HCT116 (cell line): ENCODE data around the gene ZNF586. TPM values are rescaled to one million over a fixed set of nuclear protein-coding genes. Genes with fewer than 3 reads are reported as not detected.
"Not testable (repeated sequence)": the region's sequence is repeated elsewhere in the genome, so short reads cannot be mapped to it uniquely, and the experiment has no call there.

Experiments
- ATAC-seq: fragments of 200-7000 bp; cut with Tn5 transposase; 2 replicates; pipeline ENCODE4 v1.9.1; 2020; ENCODE audit warnings: mild to moderate bottlenecking, moderate library complexity
- BruUV-seq: library from RNA; stranded (reverse); fragments of 400-500 nt; replicated peaks from 2 replicates; lab custom pipeline; 2021; lab: Mats Ljungman, UMichigan
- CTCF ChIA-PET: fragments of 300-600 bp; sonication (Branson Sonifier 250); formaldehyde crosslinking; loops from one replicate; lab custom pipeline; 2021; ENCODE audit warnings: antibody characterized with exemption; lab: Charles Lee
- POLR2A ChIA-PET: fragments of 300-600, 350-600 bp; sonication (Branson Sonifier 250); formaldehyde crosslinking; loops from one replicate; lab custom pipeline; 2021; ENCODE audit warnings: antibody characterized with exemption; lab: Charles Lee
- RAD21 ChIA-PET, 2 experiments: fragments of 300-600 bp; sonication (Branson Sonifier 250); formaldehyde crosslinking; loops; one replicate each; lab custom pipeline; 2023; ENCODE audit warnings: low total read pairs in 2 of 2; ENCODE audit not compliant: uncharacterized antibody in 2 of 2, unreplicated experiment in 2 of 2, low non-redundant PET in 1 of 2; lab: Charles Lee
- DNase-seq: peaks from one replicate; pipeline ENCODE4 v3.0.0-alpha.2; 2010; ENCODE audit warnings: low read depth, low spot score
- H2AFZ ChIP-seq: fragments of 200-600 bp; shearing (Covaris generic), sonication (generic); 2 replicates; pipeline ENCODE4 v1.6.1; 2017; ENCODE audit warnings: low read depth, mixed run types, mixed read lengths, antibody characterized with exemption, low read length; ENCODE audit not compliant: poor library complexity, severe bottlenecking
- H3K27ac ChIP-seq: 2 replicates; pipeline ENCODE4 v1.5.1; 2012; ENCODE audit warnings: low read depth, low read length
- H3K27me3 ChIP-seq: fragments of 200-600 bp; sonication (generic); 2 replicates; pipeline ENCODE4 v1.6.1; 2016; ENCODE audit warnings: mixed run types, low read length, mixed read lengths; ENCODE audit not compliant: insufficient read depth
- H3K36me3 ChIP-seq, 2 experiments: fragments of 200-500 bp in 1 of 2; fragments of 200-600 bp in 1 of 2; sonication (Bioruptor generic) in 1 of 2; sonication (generic) in 1 of 2; 2 replicates each; pipeline versions ENCODE4 v1.5.1 to v1.6.1; 2014 to 2016; ENCODE audit warnings: low read length in 2 of 2, inconsistent platforms in 1 of 2, mixed read lengths in 1 of 2, mixed run types in 1 of 2; ENCODE audit not compliant: insufficient read depth in 2 of 2, control insufficient read depth in 1 of 2
- H3K4me1 ChIP-seq, 2 experiments: fragments of 200-600 bp in 1 of 2; sonication (generic) in 1 of 2; 2 replicates each; pipeline versions ENCODE4 v1.5.1 to v1.6.1; 2012 to 2017; ENCODE audit warnings: low read length in 2 of 2, inconsistent platforms in 1 of 2, mild to moderate bottlenecking in 1 of 2, mixed read lengths in 1 of 2, mixed run types in 1 of 2, moderate library complexity in 1 of 2; ENCODE audit not compliant: insufficient read depth in 2 of 2, control insufficient read depth in 1 of 2
- H3K4me2 ChIP-seq: fragments of 200-600 bp; sonication (generic); 2 replicates; pipeline ENCODE4 v1.6.1; 2017; ENCODE audit warnings: mixed run types, low read length, mixed read lengths
- H3K4me3 ChIP-seq, 2 experiments: fragments of 200-600 bp in 1 of 2; sonication (generic) in 1 of 2; replicated peaks in 1 of 2; 2 replicates each; pipeline ENCODE4 v1.5.1; 2011 to 2016; ENCODE audit warnings: low read length in 2 of 2, control low read depth in 1 of 2, low read depth in 1 of 2, mild to moderate bottlenecking in 1 of 2, mixed read lengths in 1 of 2, mixed run types in 1 of 2
- H3K79me2 ChIP-seq: fragments of 200-600 bp; sonication (generic); 2 replicates; pipeline ENCODE4 v1.6.1; 2017; ENCODE audit warnings: mild to moderate bottlenecking, mixed run types, low read length, moderate library complexity, mixed read lengths; ENCODE audit not compliant: insufficient read depth
- H3K9ac ChIP-seq: fragments of 200-600 bp; sonication (generic); 2 replicates; pipeline ENCODE4 v1.6.1; 2016; ENCODE audit warnings: low read length, mixed read lengths
- H3K9me2 ChIP-seq: fragments of 200-600 bp; sonication (generic), shearing (Covaris generic); 2 replicates; pipeline ENCODE4 v1.6.1; 2017; ENCODE audit warnings: mixed run types, mild to moderate bottlenecking, moderate library complexity; ENCODE audit not compliant: insufficient read depth
- H3K9me3 ChIP-seq, 2 experiments: fragments of 200-500 bp in 1 of 2; fragments of 200-600 bp in 1 of 2; sonication (Bioruptor generic) in 1 of 2; sonication (generic) in 1 of 2; 2 replicates each; pipeline ENCODE4 v1.6.1; 2014 to 2017; ENCODE audit warnings: low read length in 2 of 2, mixed read lengths in 2 of 2, inconsistent platforms in 1 of 2, low read depth in 1 of 2, mild to moderate bottlenecking in 1 of 2, mixed run types in 1 of 2, moderate library complexity in 1 of 2; ENCODE audit not compliant: control insufficient read depth in 1 of 2, insufficient read depth in 1 of 2
- H4K20me1 ChIP-seq: fragments of 200-600 bp; sonication (generic), shearing (Covaris generic); 2 replicates; pipeline ENCODE4 v1.6.1; 2017; ENCODE audit warnings: mixed run types, mild to moderate bottlenecking, moderate library complexity; ENCODE audit not compliant: insufficient read depth
- POLR2A ChIP-seq: IDR thresholded peaks from 2 replicates; pipeline ENCODE4 v1.7.0; 2011; ENCODE audit warnings: borderline replicate concordance; ENCODE audit not compliant: insufficient read depth, insufficient read length; ENCODE audit errors: extremely low read depth
- ZNF274 ChIP-seq: fragments of 200-500 bp; sonication (Bioruptor generic); IDR thresholded peaks from 2 replicates; pipeline ENCODE4 v1.6.1; 2014; ENCODE audit warnings: mild to moderate bottlenecking, low read depth, low read length, inconsistent platforms
- intact Hi-C: fragments of 100-400 bp; cut with micrococcal nuclease; formaldehyde crosslinking; loops from 2 replicates; pipeline ENCODE4 v1.10.0; 2022
- total RNA-seq: library from RNA; stranded (reverse); gene quantifications from one replicate; pipeline ENCODE4 v1.2.1, GENCODE V29; 2021; ENCODE audit not compliant: unreplicated experiment

ZNF586 gene
- total RNA-seq, 1 experiment from 2014 or later: 3.5 TPM

GRCh38 chr19:57807541-57807940 lies 38.1 kb downstream of the ZNF586 start:
- H3K4me2 ChIP-seq: no peak overlapping the region
- ChIA-PET POLR2A (no interaction called here), RAD21 (no interaction called here), CTCF (no interaction called here)
- H4K20me1 ChIP-seq: no peaks in the 10 kb centered on the region
- H3K79me2 ChIP-seq: peaks cover 5% of the 10 kb centered on the region; the same call in 1 of the 2 replicates
- H3K4me1 ChIP-seq: peaks cover 9 to 20% of the 10 kb centered on the region in 2 experiments; a peak in 3 of 4 replicates
- H3K9me3 ChIP-seq: no peaks in the 10 kb centered on the region
- no peak for ATAC-seq
- BruUV-seq: no TSS peak
- intact Hi-C loops: no loop called here
- no peak overlapping the region for H2AFZ ChIP-seq
- peaks cover 11 to 26% of the 10 kb centered on the region in 2 experiments for H3K36me3 ChIP-seq
- H3K27me3 ChIP-seq: no peaks in the 10 kb centered on the region
- H3K4me3 ChIP-seq: no peak overlapping the region
- no peaks in the 10 kb centered on the region for H3K9me2 ChIP-seq
- DNase-seq: no peak
- H3K27ac ChIP-seq: no peak overlapping the region
- no peak for TF ChIP-seq POLR2A
- TF ChIP-seq ZNF274: no peak
- TF ChIP-seq, all 23 proteins: peak for 0
- H3K9ac ChIP-seq: no peak overlapping the region

- H4K20me1 ChIP-seq, H3K27me3 ChIP-seq, ATAC-seq, RAD21 ChIA-PET, BruUV-seq, H3K9ac ChIP-seq, intact Hi-C loops, H3K9me3 ChIP-seq, H2AFZ ChIP-seq, POLR2A ChIA-PET, H3K4me2 ChIP-seq, H3K4me3 ChIP-seq, DNase-seq, H3K9me2 ChIP-seq, H3K27ac ChIP-seq, CTCF ChIA-PET: not testable (repeated sequence)
- H3K4me1 ChIP-seq: peaks cover 0 to 12% of the 10 kb centered on the region in 2 experiments; a peak in 1 of 4 replicates
- H3K36me3 ChIP-seq: peaks cover 11 to 27% of the 10 kb centered on the region in 2 experiments
- peaks cover 26% of the 10 kb centered on the region for H3K79me2 ChIP-seq
These were observed 41.2 kb downstream of the ZNF586 start for GRCh38 chr19:57810410-57811295.
